Calu3 (cell line): ENCODE data around the gene MYPN. TPM values are rescaled to one million over a fixed set of nuclear protein-coding genes. Genes with fewer than 3 reads are reported as not detected.
"Not testable (repeated sequence)": the region's sequence is repeated elsewhere in the genome, so short reads cannot be mapped to it uniquely, and the experiment has no call there.

Experiments
- BruUV-seq: library from RNA; stranded (reverse); fragments of 400-500 nt; replicated peaks from 2 replicates; lab custom pipeline; 2021; lab: Mats Ljungman, UMichigan
- CTCF ChIA-PET: fragments of 300-600 bp; sonication (Branson Sonifier 250); formaldehyde crosslinking; loops from one replicate; lab custom pipeline; 2022; ENCODE audit warnings: antibody characterized with exemption; lab: Charles Lee
- DNase-seq: peaks from one replicate; pipeline ENCODE4 v3.0.0; 2022
- H3K27ac Mint-ChIP-seq: one replicate; pipeline ENCODE4 v1.8.0; 2022; ENCODE audit warnings: mixed read lengths; ENCODE audit not compliant: unreplicated experiment
- H3K27me3 Mint-ChIP-seq: one replicate; pipeline ENCODE4 v1.8.0; 2022; ENCODE audit warnings: mixed read lengths; ENCODE audit not compliant: unreplicated experiment
- H3K36me3 Mint-ChIP-seq: one replicate; pipeline ENCODE4 v1.8.0; 2022; ENCODE audit warnings: mild to moderate bottlenecking, moderate library complexity, mixed read lengths; ENCODE audit not compliant: insufficient read depth, unreplicated experiment
- H3K4me1 Mint-ChIP-seq: one replicate; pipeline ENCODE4 v1.8.0; 2022; ENCODE audit warnings: mild to moderate bottlenecking, low read depth, mixed read lengths; ENCODE audit not compliant: unreplicated experiment
- H3K4me3 Mint-ChIP-seq: one replicate; pipeline ENCODE4 v1.8.0; 2022; ENCODE audit warnings: mild to moderate bottlenecking, low read depth, moderate library complexity, mixed read lengths; ENCODE audit not compliant: unreplicated experiment
- H3K9me3 Mint-ChIP-seq: one replicate; pipeline ENCODE4 v1.8.0; 2022; ENCODE audit warnings: low read depth, mixed read lengths; ENCODE audit not compliant: unreplicated experiment
- intact Hi-C: fragments of 100-400 bp; cut with micrococcal nuclease; formaldehyde crosslinking; loops from one replicate; pipeline ENCODE4 v1.10.0; 2022; ENCODE audit not compliant: unreplicated experiment
- total RNA-seq: library from RNA; stranded (reverse); gene quantifications from 2 replicates; pipeline ENCODE4 v1.2.3, GENCODE V29; 2022
- TF ChIP-seq, protein P1 (sequence below): fragments of 200-600 bp; IDR thresholded peaks from one replicate; pipeline ENCODE4 v1.8.0; 2022; ENCODE audit warnings: antibody characterized with exemption; ENCODE audit not compliant: unreplicated experiment

Gene MYPN
- total RNA-seq, 1 experiment from 2014 or later = 0.38 TPM

DNA sequence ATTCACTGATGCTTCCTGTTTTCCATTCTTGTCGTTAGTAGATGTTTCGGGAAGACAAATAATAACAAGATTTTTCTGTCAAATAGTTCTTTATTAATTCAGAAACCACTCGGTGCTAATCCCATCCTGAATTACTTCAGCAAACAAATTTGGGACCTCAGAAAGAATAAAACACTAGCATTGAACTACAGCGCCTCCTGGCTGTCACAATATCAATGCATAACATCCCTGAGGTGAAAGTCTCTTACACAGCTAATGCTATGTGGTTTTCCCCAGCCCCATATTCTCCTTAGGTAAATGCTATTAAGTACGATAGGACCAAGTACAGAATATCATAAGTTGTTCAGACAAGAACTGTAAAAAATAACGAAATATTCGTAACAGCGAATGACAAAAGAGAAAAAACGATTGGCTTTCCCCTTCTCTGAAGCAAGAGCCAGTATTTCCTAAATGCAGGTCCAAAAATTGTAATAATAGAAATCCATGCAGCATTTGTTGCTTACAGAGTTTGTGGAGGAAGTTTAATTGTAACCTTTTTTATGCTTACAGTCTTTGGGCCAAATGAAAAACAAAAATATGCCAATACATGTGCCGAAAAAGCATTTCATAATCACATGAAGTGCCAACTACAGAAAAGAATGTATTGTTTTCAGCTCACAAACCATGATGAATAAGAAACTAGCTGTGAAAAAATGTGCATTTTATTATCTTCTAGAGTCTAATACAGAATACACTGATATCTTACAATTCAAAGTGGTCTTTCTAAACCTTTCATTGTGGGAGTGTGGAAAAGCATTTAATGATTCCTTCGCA is 47.3 kb downstream of the MYPN start:
- intact Hi-C loops = loop anchor here (1.0 to 10.0 kb wide), 5 partner anchors 52 to 368 kb away; partner anchors contain the start of gene SIRT1
- Mint-ChIP-seq H3K36me3 (peaks cover 8% of the 10 kb centered on the region), H3K4me3 (no peak overlapping the region), H3K27ac (no peak overlapping the region), H3K9me3 (no peaks in the 10 kb centered on the region), H3K27me3 (no peaks in the 10 kb centered on the region), H3K4me1 (peaks cover 23% of the 10 kb centered on the region)
- TF ChIP-seq, protein P1, sequence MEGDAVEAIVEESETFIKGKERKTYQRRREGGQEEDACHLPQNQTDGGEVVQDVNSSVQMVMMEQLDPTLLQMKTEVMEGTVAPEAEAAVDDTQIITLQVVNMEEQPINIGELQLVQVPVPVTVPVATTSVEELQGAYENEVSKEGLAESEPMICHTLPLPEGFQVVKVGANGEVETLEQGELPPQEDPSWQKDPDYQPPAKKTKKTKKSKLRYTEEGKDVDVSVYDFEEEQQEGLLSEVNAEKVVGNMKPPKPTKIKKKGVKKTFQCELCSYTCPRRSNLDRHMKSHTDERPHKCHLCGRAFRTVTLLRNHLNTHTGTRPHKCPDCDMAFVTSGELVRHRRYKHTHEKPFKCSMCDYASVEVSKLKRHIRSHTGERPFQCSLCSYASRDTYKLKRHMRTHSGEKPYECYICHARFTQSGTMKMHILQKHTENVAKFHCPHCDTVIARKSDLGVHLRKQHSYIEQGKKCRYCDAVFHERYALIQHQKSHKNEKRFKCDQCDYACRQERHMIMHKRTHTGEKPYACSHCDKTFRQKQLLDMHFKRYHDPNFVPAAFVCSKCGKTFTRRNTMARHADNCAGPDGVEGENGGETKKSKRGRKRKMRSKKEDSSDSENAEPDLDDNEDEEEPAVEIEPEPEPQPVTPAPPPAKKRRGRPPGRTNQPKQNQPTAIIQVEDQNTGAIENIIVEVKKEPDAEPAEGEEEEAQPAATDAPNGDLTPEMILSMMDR = peak; percentile 77
- CTCF ChIA-PET = interaction anchor here (0.6 to 3.0 kb wide), 7 partner anchors 53 to 382 kb away, joined by 3 to 19 read pairs (median 4); no protein-coding TSS in a partner anchor
- no TSS peak for BruUV-seq
- DNase-seq = peak; percentile 75

DNA sequence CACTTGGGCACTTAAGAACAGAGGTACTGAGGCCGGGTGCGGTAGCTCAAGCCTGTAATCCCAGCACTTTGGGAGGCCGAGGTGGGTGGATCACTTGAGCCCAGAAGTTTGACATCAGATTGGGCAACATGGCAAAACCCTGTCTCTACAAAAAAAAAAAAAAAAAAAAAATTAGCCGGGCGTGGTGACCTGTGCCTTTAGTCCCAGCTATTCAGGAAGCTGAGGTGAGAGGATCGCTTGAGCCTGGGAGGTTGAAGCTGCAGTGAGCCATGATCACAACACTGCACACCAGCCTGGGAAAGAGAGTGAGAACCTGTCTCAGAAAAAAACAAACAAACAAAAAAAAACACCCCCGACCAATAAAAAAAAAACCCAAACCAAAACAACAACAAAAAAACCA is 48.2 kb downstream of the MYPN start:
- intact Hi-C loops = loop anchor here (2.0 to 10.0 kb wide), 2 partner anchors 51 to 273 kb away; partner anchors contain the start of gene SIRT1
- DNase-seq = not testable (repeated sequence)

DNA sequence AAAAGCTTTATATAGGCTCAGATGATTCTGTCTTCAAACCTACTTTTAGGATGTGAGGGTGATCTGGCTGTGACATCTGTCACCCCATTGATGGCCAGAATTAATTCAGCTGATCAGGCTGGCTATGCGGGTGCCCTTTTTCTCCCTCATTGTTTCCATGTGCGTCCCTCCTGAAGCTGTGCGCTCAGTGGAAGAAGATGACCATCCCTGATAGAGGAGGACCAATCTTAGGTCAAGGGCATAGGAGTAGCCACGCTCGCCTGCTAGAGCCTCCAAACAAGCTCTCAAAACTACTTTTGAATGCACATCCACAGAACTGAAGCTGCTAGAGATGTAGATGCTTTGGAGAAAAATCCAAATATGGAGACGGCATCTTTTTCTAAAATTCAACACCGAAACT is 48.7 kb downstream of the MYPN start:
- no TSS peak for BruUV-seq
- H3K27ac Mint-ChIP-seq = no peak overlapping the region
- peaks cover 8% of the 10 kb centered on the region for H3K36me3 Mint-ChIP-seq
- CTCF ChIA-PET = interaction anchor here (0.9 to 3.0 kb wide), 2 partner anchors 49 to 74 kb away, joined by 3 to 19 read pairs; no protein-coding TSS in a partner anchor
- no peaks in the 10 kb centered on the region for H3K27me3 Mint-ChIP-seq
- DNase-seq = no peak
- intact Hi-C loops = loop anchor here (10.0 kb wide), 1 partner anchor 273 kb away; the partner anchor contains the start of gene SIRT1
- H3K9me3 Mint-ChIP-seq = no peaks in the 10 kb centered on the region
- H3K4me1 Mint-ChIP-seq = peaks cover 16% of the 10 kb centered on the region
- H3K4me3 Mint-ChIP-seq = no peak overlapping the region
- TF ChIP-seq, protein P1 = no peak

More for the DNA sequence above, 48.2 kb downstream of the MYPN start:
- peaks cover 16% of the 10 kb centered on the region for H3K4me1 Mint-ChIP-seq
- H3K27ac Mint-ChIP-seq, BruUV-seq, H3K4me3 Mint-ChIP-seq, H3K9me3 Mint-ChIP-seq, H3K27me3 Mint-ChIP-seq, H3K36me3 Mint-ChIP-seq: not testable (repeated sequence)
- CTCF ChIA-PET = interaction anchor here (0.6 to 3.0 kb wide), 6 partner anchors 50 to 373 kb away, joined by 3 to 19 read pairs (median 4); no protein-coding TSS in a partner anchor

DNA sequence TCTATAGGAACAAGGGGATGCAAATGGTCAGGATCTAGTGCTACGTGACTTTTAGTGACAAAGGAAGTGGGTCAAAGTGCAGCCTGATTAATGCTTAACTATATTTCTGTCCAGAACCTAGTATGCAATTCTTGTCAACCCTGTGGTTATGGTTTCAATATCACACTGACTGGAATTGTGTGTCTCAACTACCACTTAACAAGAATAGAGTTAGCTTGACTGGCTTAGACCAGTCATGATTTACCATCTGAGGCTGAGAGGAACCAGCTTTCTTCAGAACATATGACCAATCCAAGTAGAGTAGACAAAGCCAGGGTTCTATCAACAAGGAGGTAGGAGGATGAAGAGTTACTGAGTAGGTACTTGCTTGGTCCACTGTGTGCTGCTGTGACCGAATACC is 54.4 kb downstream of the MYPN start:
- DNase-seq = no peak
- Mint-ChIP-seq H3K9me3 (no peaks in the 10 kb centered on the region), H3K4me3 (no peak overlapping the region), H3K27ac (no peak overlapping the region), H3K4me1 (peaks cover 9% of the 10 kb centered on the region), H3K36me3 (no peaks in the 10 kb centered on the region), H3K27me3 (no peaks in the 10 kb centered on the region)
- TF ChIP-seq, protein P1 = no peak
- CTCF ChIA-PET = interaction anchor here (0.5 to 0.6 kb wide), 2 partner anchors 78 to 368 kb away, joined by 3 to 5 read pairs; no protein-coding TSS in a partner anchor
- BruUV-seq = no TSS peak
- intact Hi-C loops = no loop called here
